ENCODE data around the gene DDX46.

GRCh38 chr5:134772461-134773125 is 14.0 kb downstream of the DDX46 start:
- TF ChIP-seq CTCF (IDR thresholded peaks at IDR 0.05) (no peak), POLR2A (IDR thresholded peaks at IDR 0.05) (no peak), POLR2AphosphoS5 (IDR thresholded peaks at IDR 0.05) (no peak)
